DND-41 (cell line): ENCODE results near the gene ZNF750.

Source experiments
- EZH2 ChIP-seq: IDR thresholded peaks from 3 replicates; pipeline ENCODE4 v1.6.1; 2012; ENCODE audit warnings: borderline replicate concordance, low read depth, mild to moderate bottlenecking, moderate library complexity, low read length, inconsistent platforms; ENCODE audit not compliant: severe bottlenecking
- TF ChIP-seq, protein P1 (sequence below): IDR thresholded peaks from 2 replicates; pipeline ENCODE4 v1.5.1; 2012; ENCODE audit warnings: borderline replicate concordance, low read length, moderate library complexity, mild to moderate bottlenecking; ENCODE audit not compliant: poor library complexity, severe bottlenecking; ENCODE audit errors: extremely low read depth

DNA sequence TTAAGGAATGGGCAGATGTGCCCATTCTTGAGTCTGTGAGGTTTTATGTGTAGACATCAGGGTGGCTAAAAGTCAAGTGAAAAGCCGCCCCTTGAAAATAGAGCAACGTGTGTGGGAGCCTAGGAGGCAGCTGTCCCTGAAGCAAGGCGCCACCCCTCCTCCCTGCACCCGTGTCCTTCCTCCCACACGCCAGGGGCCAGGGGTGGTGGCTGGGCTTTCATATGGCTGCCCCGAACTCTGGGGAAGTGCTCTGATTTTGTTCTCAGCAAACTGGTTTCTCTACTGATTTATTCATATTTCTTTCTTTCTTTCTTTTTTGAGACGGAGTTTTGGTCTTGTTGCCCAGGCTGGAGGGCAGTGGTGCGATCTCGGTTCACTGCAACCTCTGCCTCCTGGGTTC is 4.7 kb downstream of the ZNF750 start:
- TF ChIP-seq, protein P1, sequence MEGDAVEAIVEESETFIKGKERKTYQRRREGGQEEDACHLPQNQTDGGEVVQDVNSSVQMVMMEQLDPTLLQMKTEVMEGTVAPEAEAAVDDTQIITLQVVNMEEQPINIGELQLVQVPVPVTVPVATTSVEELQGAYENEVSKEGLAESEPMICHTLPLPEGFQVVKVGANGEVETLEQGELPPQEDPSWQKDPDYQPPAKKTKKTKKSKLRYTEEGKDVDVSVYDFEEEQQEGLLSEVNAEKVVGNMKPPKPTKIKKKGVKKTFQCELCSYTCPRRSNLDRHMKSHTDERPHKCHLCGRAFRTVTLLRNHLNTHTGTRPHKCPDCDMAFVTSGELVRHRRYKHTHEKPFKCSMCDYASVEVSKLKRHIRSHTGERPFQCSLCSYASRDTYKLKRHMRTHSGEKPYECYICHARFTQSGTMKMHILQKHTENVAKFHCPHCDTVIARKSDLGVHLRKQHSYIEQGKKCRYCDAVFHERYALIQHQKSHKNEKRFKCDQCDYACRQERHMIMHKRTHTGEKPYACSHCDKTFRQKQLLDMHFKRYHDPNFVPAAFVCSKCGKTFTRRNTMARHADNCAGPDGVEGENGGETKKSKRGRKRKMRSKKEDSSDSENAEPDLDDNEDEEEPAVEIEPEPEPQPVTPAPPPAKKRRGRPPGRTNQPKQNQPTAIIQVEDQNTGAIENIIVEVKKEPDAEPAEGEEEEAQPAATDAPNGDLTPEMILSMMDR, result no peak
- TF ChIP-seq EZH2, result no peak
